GM10248 (cell line): ENCODE results near the gene CTNNBL1.

Experiments
- CTCF ChIA-PET: fragments of 300-600 bp; sonication (Branson Sonifier 250); formaldehyde crosslinking; extraction: SDS; loops from one replicate; lab custom pipeline; 2021; ENCODE audit warnings: antibody characterized with exemption; lab: Yijun Ruan, JAX
- POLR2A ChIA-PET: fragments of 350-650 bp; sonication (Branson Sonifier 250); formaldehyde crosslinking; extraction: SDS; loops from one replicate; lab custom pipeline; 2020; ENCODE audit warnings: antibody characterized with exemption; lab: Yijun Ruan, JAX
- DNase-seq: peaks from one replicate; pipeline ENCODE4 v3.0.0; 2012; ENCODE audit errors: extremely low spot score
- CTCF ChIP-seq: IDR thresholded peaks from 2 replicates; pipeline ENCODE4 v1.5.1; 2012; ENCODE audit warnings: mild to moderate bottlenecking, low read depth; ENCODE audit errors: extremely low read depth, missing control alignments, control extremely low read depth

The CTNNBL1 gene

GRCh38 chr20:37841389-37841788 lies 147.6 kb downstream of the CTNNBL1 start:
- no peak for DNase-seq
- ChIA-PET CTCF (interaction anchor here (0.8 to 1.4 kb wide), 4 partner anchors 9 to 232 kb away, joined by 3 to 6 read pairs (median 3); no protein-coding TSS in a partner anchor), POLR2A (no interaction called here)

GRCh38 chr20:37841971-37842370 lies 148.1 kb downstream of the CTNNBL1 start:
- no peak for TF ChIP-seq CTCF
- CTCF ChIA-PET = interaction anchor here (0.8 kb wide), 1 partner anchor 9 kb away, joined by 3 read pairs; no protein-coding TSS in a partner anchor
- no peak for DNase-seq

More at GRCh38 chr20:37841389-37841788, 147.6 kb downstream of the CTNNBL1 start:
- TF ChIP-seq CTCF = no peak

GRCh38 chr20:37845241-37845681 lies 151.4 kb downstream of the CTNNBL1 start:
- TF ChIP-seq CTCF = no peak
- POLR2A ChIA-PET = no interaction called here
- DNase-seq = no peak

More at GRCh38 chr20:37841971-37842370, 148.1 kb downstream of the CTNNBL1 start:
- POLR2A ChIA-PET = no interaction called here

GRCh38 chr20:37845878-37846277 lies 152.0 kb downstream of the CTNNBL1 start:
- DNase-seq = no peak
- ChIA-PET POLR2A (no interaction called here), CTCF (interaction anchor here (1.8 kb wide), 1 partner anchor 9 kb away, joined by 5 read pairs; no protein-coding TSS in a partner anchor)
- no peak for TF ChIP-seq CTCF

More at GRCh38 chr20:37845241-37845681, 151.4 kb downstream of the CTNNBL1 start:
- CTCF ChIA-PET = interaction anchor here (1.0 to 1.8 kb wide), 2 partner anchors 8 to 13 kb away, joined by 3 to 5 read pairs; no protein-coding TSS in a partner anchor

- no peak for TF ChIP-seq CTCF
- POLR2A ChIA-PET = no interaction called here
- DNase-seq = no peak
- CTCF ChIA-PET = interaction anchor here (1.8 kb wide), 1 partner anchor 10 kb away, joined by 5 read pairs; no protein-coding TSS in a partner anchor
These were observed 152.7 kb downstream of the CTNNBL1 start for GRCh38 chr20:37846573-37846972.

GRCh38 chr20:37848706-37849105 lies 154.9 kb downstream of the CTNNBL1 start:
- CTCF ChIA-PET = no interaction called here
- no peak for TF ChIP-seq CTCF
- no peak for DNase-seq
- POLR2A ChIA-PET = no interaction called here

GRCh38 chr20:37849156-37849555 lies 155.3 kb downstream of the CTNNBL1 start:
- POLR2A ChIA-PET = no interaction called here
- no peak for DNase-seq
- CTCF ChIA-PET = no interaction called here
- TF ChIP-seq CTCF = no peak
